Trophoblast cell (in vitro differentiated cells and primary cell): ENCODE data around the gene SPATA7.

Experiments
- DNase-seq, 2 donors: peaks; one replicate each; pipeline ENCODE4 v3.0.0-alpha.2; 2016
- H2AFZ ChIP-seq: 2 replicates; pipeline ENCODE4 v1.6.1; 2013; ENCODE audit warnings: low read length, moderate library complexity, mild to moderate bottlenecking; ENCODE audit not compliant: insufficient read depth, poor library complexity
- H2AK5ac ChIP-seq: 2 replicates; pipeline ENCODE4 v1.6.1; 2013; ENCODE audit warnings: mild to moderate bottlenecking, low read length
- H2BK120ac ChIP-seq: 2 replicates; pipeline ENCODE4 v1.6.1; 2013; ENCODE audit warnings: low read length, mild to moderate bottlenecking, moderate library complexity; ENCODE audit not compliant: insufficient read depth, poor library complexity
- H2BK12ac ChIP-seq: 2 replicates; pipeline ENCODE4 v1.6.1; 2013; ENCODE audit warnings: mild to moderate bottlenecking, low read length, moderate library complexity
- H2BK5ac ChIP-seq: 2 replicates; pipeline ENCODE4 v1.6.1; 2013; ENCODE audit warnings: low read length, low read depth, moderate library complexity, mild to moderate bottlenecking; ENCODE audit not compliant: poor library complexity
- H3K14ac ChIP-seq: 2 replicates; pipeline ENCODE4 v1.6.1; 2013; ENCODE audit warnings: mild to moderate bottlenecking, low read length
- H3K18ac ChIP-seq: 2 replicates; pipeline ENCODE4 v1.6.1; 2013; ENCODE audit warnings: mild to moderate bottlenecking, low read length
- H3K23ac ChIP-seq: 2 replicates; pipeline ENCODE4 v1.6.1; 2013; ENCODE audit warnings: low read length
- H3K27ac ChIP-seq: 2 replicates; pipeline ENCODE4 v1.5.1; 2013; ENCODE audit warnings: low read depth, mild to moderate bottlenecking, inconsistent platforms, low read length, moderate library complexity
- H3K27me3 ChIP-seq: 2 replicates; pipeline ENCODE4 v1.6.1; 2013; ENCODE audit warnings: inconsistent platforms, mild to moderate bottlenecking, low read length, moderate library complexity; ENCODE audit not compliant: insufficient read depth
- H3K36me3 ChIP-seq, 2 experiments: 1 replicate in 1 of 2; 2 replicates in 1 of 2; pipeline ENCODE4 v1.6.1; 2013; ENCODE audit warnings: low read length in 2 of 2, mild to moderate bottlenecking in 2 of 2, moderate library complexity in 1 of 2; ENCODE audit not compliant: insufficient read depth in 2 of 2, control insufficient read depth in 1 of 2
- H3K4ac ChIP-seq: 2 replicates; pipeline ENCODE4 v1.6.1; 2013; ENCODE audit warnings: low read depth, mild to moderate bottlenecking, low read length, moderate library complexity
- H3K4me1 ChIP-seq, 2 experiments: 1 replicate in 1 of 2; 2 replicates in 1 of 2; pipeline ENCODE4 v1.6.1; 2013; ENCODE audit warnings: low read length in 2 of 2, mild to moderate bottlenecking in 2 of 2, moderate library complexity in 1 of 2; ENCODE audit not compliant: insufficient read depth in 2 of 2, control insufficient read depth in 1 of 2
- H3K4me2 ChIP-seq: 2 replicates; pipeline ENCODE4 v1.6.1; 2013; ENCODE audit warnings: inconsistent platforms, mild to moderate bottlenecking, low read length, moderate library complexity
- H3K4me3 ChIP-seq: 2 replicates; pipeline ENCODE4 v1.5.1; 2013; ENCODE audit warnings: mild to moderate bottlenecking, low read depth, low read length, inconsistent platforms
- H3K79me1 ChIP-seq: one replicate; pipeline ENCODE4 v1.6.1; 2013; ENCODE audit warnings: low read length
- H3K79me2 ChIP-seq: 2 replicates; pipeline ENCODE4 v1.6.1; 2013; ENCODE audit warnings: low read length, mild to moderate bottlenecking; ENCODE audit not compliant: control insufficient read depth, insufficient read depth, poor library complexity
- H3K9ac ChIP-seq: 2 replicates; pipeline ENCODE4 v1.6.1; 2013; ENCODE audit warnings: mild to moderate bottlenecking, low read length
- H3K9me3 ChIP-seq: 2 replicates; pipeline ENCODE4 v1.6.1; 2013; ENCODE audit warnings: low read depth, mild to moderate bottlenecking, control low read depth, inconsistent platforms, low read length; ENCODE audit not compliant: insufficient read depth
- H4K12ac ChIP-seq: 2 replicates; pipeline ENCODE4 v1.6.1; 2013; ENCODE audit warnings: low read depth, mild to moderate bottlenecking, low read length, moderate library complexity
- H4K8ac ChIP-seq: 2 replicates; pipeline ENCODE4 v1.6.1; 2013; ENCODE audit warnings: low read depth, mild to moderate bottlenecking, low read length, moderate library complexity
- H4K91ac ChIP-seq: one replicate; pipeline ENCODE4 v1.6.1; 2013; ENCODE audit warnings: low read depth, mild to moderate bottlenecking, low read length, moderate library complexity
- WGBS: extraction: QIAGEN DNeasy Blood & Tissue Kit; methylation state at CpG from one replicate; pipeline ENCODE4 v1.1.7; 2013; ENCODE audit warnings: missing lambda C conversion rate; ENCODE audit not compliant: insufficient read length, insufficient coverage; ENCODE audit errors: extremely low coverage; 5-methylcytosine and 5-hydroxymethylcytosine counted together

SPATA7 gene

GRCh38 chr14:88476214-88476774 lies 90.8 kb downstream of the SPATA7 start:
- no peak overlapping the region for H4K12ac ChIP-seq
- H3K9me3 ChIP-seq: peaks cover 6% of the 10 kb centered on the region
- no peak overlapping the region for H3K23ac ChIP-seq
- H4K91ac ChIP-seq: no peak overlapping the region
- H2BK5ac ChIP-seq: no peak overlapping the region
- H2AK5ac ChIP-seq: no peak overlapping the region
- peaks cover 2% of the 10 kb centered on the region for H3K79me2 ChIP-seq
- H2BK120ac ChIP-seq: no peak overlapping the region
- H3K14ac ChIP-seq: no peak overlapping the region
- H3K4me3 ChIP-seq: no peak overlapping the region
- no peak overlapping the region for H3K18ac ChIP-seq
- no peak overlapping the region for H2AFZ ChIP-seq
- DNase-seq: peak; percentile 77 to 90
- H3K4me2 ChIP-seq: no peak overlapping the region
- no peak overlapping the region for H4K8ac ChIP-seq
- no peak overlapping the region for H3K4ac ChIP-seq
- H3K79me1 ChIP-seq: peaks cover 9% of the 10 kb centered on the region
- peaks cover 31 to 41% of the 10 kb centered on the region in 2 experiments for H3K36me3 ChIP-seq
- WGBS: no CpG with 5 or more reads among the region's 7 CpGs
- H3K4me1 ChIP-seq: peaks cover 5 to 12% of the 10 kb centered on the region in 2 experiments
- no peaks in the 10 kb centered on the region for H3K27me3 ChIP-seq
- no peak overlapping the region for H2BK12ac ChIP-seq
- no peak overlapping the region for H3K27ac ChIP-seq
- H3K9ac ChIP-seq: no peak overlapping the region

- peaks cover 29 to 38% of the 10 kb centered on the region in 2 experiments for H3K36me3 ChIP-seq
- no peak overlapping the region for H2BK5ac ChIP-seq
- H2AFZ ChIP-seq: no peak overlapping the region
- no peak overlapping the region for H2AK5ac ChIP-seq
- DNase-seq: no peak
- no peak overlapping the region for H3K18ac ChIP-seq
- peak overlapping the region; percentile 26 for H3K27ac ChIP-seq
- no peak overlapping the region for H3K4ac ChIP-seq
- peaks cover 9% of the 10 kb centered on the region for H3K79me1 ChIP-seq
- WGBS: no CpG with 5 or more reads among the region's 2 CpGs
- no peak overlapping the region for H2BK12ac ChIP-seq
- peaks cover 8 to 16% of the 10 kb centered on the region in 2 experiments for H3K4me1 ChIP-seq
- no peak overlapping the region for H4K91ac ChIP-seq
- H3K9ac ChIP-seq: no peak overlapping the region
- no peak overlapping the region for H4K8ac ChIP-seq
- no peak overlapping the region for H3K4me2 ChIP-seq
- peaks cover 2% of the 10 kb centered on the region for H3K79me2 ChIP-seq
- H4K12ac ChIP-seq: no peak overlapping the region
- H3K4me3 ChIP-seq: no peak overlapping the region
- no peak overlapping the region for H3K14ac ChIP-seq
- no peak overlapping the region for H3K23ac ChIP-seq
- H3K27me3 ChIP-seq: no peaks in the 10 kb centered on the region
- H2BK120ac ChIP-seq: no peak overlapping the region
- peaks cover 6% of the 10 kb centered on the region for H3K9me3 ChIP-seq
Measured at GRCh38 chr14:88476825-88477224, 91.4 kb downstream of the SPATA7 start.

- peak in 1 of 2 donors; percentile 68 for DNase-seq
- H2BK5ac ChIP-seq: no peak overlapping the region
- no peak overlapping the region for H3K18ac ChIP-seq
- peak overlapping the region; percentile 29 for H2BK120ac ChIP-seq
- H2AK5ac ChIP-seq: no peak overlapping the region
- no peak overlapping the region for H3K4me2 ChIP-seq
- H4K12ac ChIP-seq: no peak overlapping the region
- H3K9ac ChIP-seq: no peak overlapping the region
- peaks cover 6% of the 10 kb centered on the region for H3K9me3 ChIP-seq
- H4K8ac ChIP-seq: peak overlapping the region; percentile 22
- H3K4me3 ChIP-seq: no peak overlapping the region
- H2BK12ac ChIP-seq: no peak overlapping the region
- no peak overlapping the region for H3K27ac ChIP-seq
- H3K4me1 ChIP-seq: peaks cover 14 to 23% of the 10 kb centered on the region in 2 experiments
- H3K79me2 ChIP-seq: peaks cover 2% of the 10 kb centered on the region
- no peak overlapping the region for H3K14ac ChIP-seq
- no peak overlapping the region for H3K4ac ChIP-seq
- no peak overlapping the region for H3K23ac ChIP-seq
- no CpG with 5 or more reads among the region's 6 CpGs for WGBS
- H3K79me1 ChIP-seq: peaks cover 9% of the 10 kb centered on the region
- no peaks in the 10 kb centered on the region for H3K27me3 ChIP-seq
- no peak overlapping the region for H4K91ac ChIP-seq
- no peak overlapping the region for H2AFZ ChIP-seq
- H3K36me3 ChIP-seq: peaks cover 32 to 38% of the 10 kb centered on the region in 2 experiments
Measured at GRCh38 chr14:88477513-88478250, 92.2 kb downstream of the SPATA7 start.

- no peak overlapping the region for H3K23ac ChIP-seq
- no peak overlapping the region for H2AK5ac ChIP-seq
- peaks cover 36 to 46% of the 10 kb centered on the region in 2 experiments for H3K36me3 ChIP-seq
- H3K4me2 ChIP-seq: no peak overlapping the region
- H4K12ac ChIP-seq: no peak overlapping the region
- H3K79me2 ChIP-seq: peaks cover 2% of the 10 kb centered on the region
- no peak overlapping the region for H4K8ac ChIP-seq
- H3K14ac ChIP-seq: no peak overlapping the region
- H4K91ac ChIP-seq: no peak overlapping the region
- no peaks in the 10 kb centered on the region for H3K27me3 ChIP-seq
- WGBS: no CpG with 5 or more reads among the region's 36 CpGs
- H3K4me3 ChIP-seq: no peak overlapping the region
- peaks cover 14 to 24% of the 10 kb centered on the region in 2 experiments for H3K4me1 ChIP-seq
- H3K27ac ChIP-seq: no peak overlapping the region
- H2BK120ac ChIP-seq: no peak overlapping the region
- H2BK12ac ChIP-seq: no peak overlapping the region
- H3K4ac ChIP-seq: no peak overlapping the region
- peaks cover 6% of the 10 kb centered on the region for H3K9me3 ChIP-seq
- H3K18ac ChIP-seq: peak overlapping the region; percentile 15
- H3K9ac ChIP-seq: no peak overlapping the region
- H2AFZ ChIP-seq: no peak overlapping the region
- DNase-seq: no peak
- no peak overlapping the region for H2BK5ac ChIP-seq
- H3K79me1 ChIP-seq: peaks cover 9% of the 10 kb centered on the region
Measured at GRCh38 chr14:88478931-88479330, 93.5 kb downstream of the SPATA7 start.
